GM04504 (cell line): Measurements from ENCODE around the gene KIF1B.
"Not testable (repeated sequence)": the region's sequence is repeated elsewhere in the genome, so short reads cannot be mapped to it uniquely, and the experiment has no call there.

Experiments
- DNase-seq: peaks from one replicate; pipeline ENCODE4 v3.0.0-alpha.2; 2012; ENCODE audit warnings: low read depth

Gene KIF1B

GRCh38 chr1:10236405-10237156 is 26.2 kb downstream of the KIF1B start:
- DNase-seq: peak; percentile 35

GRCh38 chr1:10237157-10237539 is 26.8 kb downstream of the KIF1B start:
- no peak for DNase-seq

- DNase-seq: no peak
These were observed 31.8 kb downstream of the KIF1B start for GRCh38 chr1:10242135-10242534.

- DNase-seq: no peak
These were observed 32.4 kb downstream of the KIF1B start for GRCh38 chr1:10242811-10243210.

GRCh38 chr1:10245674-10246073 is 35.3 kb downstream of the KIF1B start:
- no peak for DNase-seq

- DNase-seq: no peak
These were observed 39.6 kb downstream of the KIF1B start for GRCh38 chr1:10249808-10250457.

GRCh38 chr1:10250663-10251062 is 40.3 kb downstream of the KIF1B start:
- no peak for DNase-seq

GRCh38 chr1:10251325-10252108 is 41.1 kb downstream of the KIF1B start:
- DNase-seq: peak; percentile 24

GRCh38 chr1:10252508-10252907 is 42.1 kb downstream of the KIF1B start:
- peak; percentile 38 for DNase-seq

GRCh38 chr1:10253149-10253548 is 42.8 kb downstream of the KIF1B start:
- DNase-seq: no peak

- peak; percentile 89 for DNase-seq
These were observed 43.4 kb downstream of the KIF1B start for GRCh38 chr1:10253755-10254154.

- DNase-seq: no peak
These were observed 47.5 kb downstream of the KIF1B start for GRCh38 chr1:10257851-10258250.

GRCh38 chr1:10259547-10259946 is 49.2 kb downstream of the KIF1B start:
- not testable (repeated sequence) for DNase-seq

GRCh38 chr1:10263450-10264082 is 53.2 kb downstream of the KIF1B start:
- no peak for DNase-seq

GRCh38 chr1:10265027-10265426 is 54.7 kb downstream of the KIF1B start:
- no peak for DNase-seq

GRCh38 chr1:10265900-10266299 is 55.5 kb downstream of the KIF1B start:
- DNase-seq: no peak

GRCh38 chr1:10267319-10267718 is 56.9 kb downstream of the KIF1B start:
- no peak for DNase-seq

- DNase-seq: no peak
These were observed 57.6 kb downstream of the KIF1B start for GRCh38 chr1:10267921-10268320.

- no peak for DNase-seq
These were observed 60.7 kb downstream of the KIF1B start for GRCh38 chr1:10271090-10271489.

- DNase-seq: no peak
These were observed 61.5 kb downstream of the KIF1B start for GRCh38 chr1:10271869-10272268.

- no peak for DNase-seq
These were observed 61.9 kb downstream of the KIF1B start for GRCh38 chr1:10272274-10272673.

- DNase-seq: no peak
These were observed 68.5 kb downstream of the KIF1B start for GRCh38 chr1:10278880-10279279.
